K562 (cell line): ENCODE measurements around the gene BMAL1. TPM values are rescaled to one million over a fixed set of nuclear protein-coding genes. Genes with fewer than 3 reads are reported as not detected.

Experiments
- ATAC-seq: fragments of 200-7000 bp; cut with Tn5 transposase; 3 replicates; pipeline ENCODE4 v1.9.1; 2020; ENCODE audit warnings: moderate library complexity
- BruUV-seq: library from RNA; stranded (reverse); fragments of 400-500 nt; replicated peaks from 2 replicates; lab custom pipeline; 2021; lab: Mats Ljungman, UMichigan
- CTCF ChIA-PET: fragments of 300-600 bp; formaldehyde crosslinking; extraction: SDS; loops from one replicate; lab custom pipeline; 2021; ENCODE audit warnings: low intra/inter-chr PET ratio; lab: Yijun Ruan, JAX
- POLR2A ChIA-PET: fragments of 300-600, 350-650 bp; sonication (Branson Sonifier 250); formaldehyde crosslinking; extraction: SDS; loops from one replicate; lab custom pipeline; 2021; ENCODE audit warnings: antibody characterized with exemption, inconsistent platforms; lab: Yijun Ruan, JAX
- DNase-seq, 4 experiments: peaks; one replicate each; pipeline versions ENCODE4 v3.0.0 to v3.0.0-alpha.2; 2011 to 2018; ENCODE audit warnings: low spot score in 3 of 4, mixed read lengths in 3 of 4; ENCODE audit errors: extremely low read depth in 1 of 4
- FAIRE-seq: peaks from 2 replicates; lab custom pipeline; 2011; peaks lifted over from hg19 to GRCh38; lab: Jason Lieb, UNC
- H2AFZ ChIP-seq: 2 replicates; pipeline ENCODE4 v1.6.0; 2011; ENCODE audit warnings: low read depth, low read length, control low read depth, inconsistent platforms
- H3K27ac ChIP-seq: fragments of 200-600 bp; 3 replicates; pipeline ENCODE4 v1.8.0; 2011; ENCODE audit warnings: low read depth, mild to moderate bottlenecking, control low read depth, inconsistent platforms, low read length, moderate library complexity, mixed read lengths; ENCODE audit errors: extremely low read depth
- H3K27me3 ChIP-seq, 2 experiments: fragments of 300-600 bp in 1 of 2; 2 replicates in 1 of 2; 3 replicates in 1 of 2; pipeline versions ENCODE4 v1.6.0 to v1.8.0; 2011; ENCODE audit warnings: inconsistent platforms in 2 of 2, low read length in 2 of 2, mild to moderate bottlenecking in 1 of 2, mixed read lengths in 1 of 2, moderate library complexity in 1 of 2; ENCODE audit not compliant: control insufficient read depth in 2 of 2, insufficient read depth in 2 of 2
- H3K36me3 ChIP-seq: fragments of 300-600 bp; 3 replicates; pipeline ENCODE4 v1.8.0; 2011; ENCODE audit warnings: mild to moderate bottlenecking, low read length, inconsistent platforms; ENCODE audit not compliant: control insufficient read depth, insufficient read depth
- H3K4me1 ChIP-seq, 2 experiments: fragments of 200-600 bp in 1 of 2; replicated peaks in 1 of 2; 2 replicates in 1 of 2; 3 replicates in 1 of 2; pipeline versions ENCODE4 v1.5.1 to v1.8.0; 2011; ENCODE audit warnings: inconsistent platforms in 2 of 2, low read length in 2 of 2, mild to moderate bottlenecking in 1 of 2, mixed read lengths in 1 of 2, moderate library complexity in 1 of 2; ENCODE audit not compliant: control insufficient read depth in 2 of 2, insufficient read depth in 2 of 2
- H3K4me2 ChIP-seq: 2 replicates; pipeline ENCODE4 v1.6.1; 2011; ENCODE audit warnings: low read length, control low read depth, inconsistent platforms, mixed read lengths; ENCODE audit not compliant: insufficient read depth
- H3K4me3 ChIP-seq: fragments of 200-600 bp; sonication (generic), shearing (Covaris generic); 2 replicates; pipeline ENCODE4 v1.5.1; 2016; ENCODE audit warnings: control low read depth, inconsistent platforms
- H3K79me2 ChIP-seq: fragments of 200-600 bp; 3 replicates; pipeline ENCODE4 v1.8.0; 2011; ENCODE audit warnings: low read length, inconsistent platforms; ENCODE audit not compliant: control insufficient read depth, insufficient read depth
- H3K9ac ChIP-seq, 2 experiments: 2 replicates each; pipeline versions ENCODE4 v1.6.0 to v1.6.1; 2011; ENCODE audit warnings: low read depth in 2 of 2, low read length in 2 of 2, control low read depth in 1 of 2, inconsistent platforms in 1 of 2, mild to moderate bottlenecking in 1 of 2, mixed read lengths in 1 of 2; ENCODE audit not compliant: insufficient read depth in 1 of 2
- H3K9me1 ChIP-seq: one replicate; pipeline ENCODE4 v1.6.0; 2011; ENCODE audit warnings: inconsistent platforms, mild to moderate bottlenecking, low read length, moderate library complexity; ENCODE audit not compliant: control insufficient read depth, insufficient read depth
- H3K9me3 ChIP-seq: replicated peaks from 2 replicates; pipeline ENCODE4 v1.5.1; 2011; ENCODE audit warnings: low read depth, low read length, inconsistent platforms; ENCODE audit not compliant: control insufficient read depth, insufficient read depth
- H4K20me1 ChIP-seq: replicated peaks from 2 replicates; pipeline ENCODE4 v1.6.1; 2011; ENCODE audit warnings: low read length, inconsistent platforms, mixed read lengths; ENCODE audit not compliant: control insufficient read depth, insufficient read depth
- CBX5 ChIP-seq: IDR thresholded peaks from 2 replicates; pipeline ENCODE4 v1.6.1; 2014; ENCODE audit warnings: low read depth, borderline replicate concordance
- DMBX1 ChIP-seq: fragments of 250-450 bp; sonication (Bioruptor Pico); IDR thresholded peaks from 2 replicates; pipeline ENCODE4 v1.8.0; 2022; ENCODE audit warnings: inconsistent platforms, mild to moderate bottlenecking, moderate library complexity, borderline replicate concordance
- ELF4 ChIP-seq: fragments of 450-650 bp; formaldehyde crosslinking; IDR thresholded peaks from 2 replicates; pipeline ENCODE4 v1.4.0; 2022; ENCODE audit warnings: missing genetic modification characterization
- GTF2F1 ChIP-seq: IDR thresholded peaks from 2 replicates; pipeline ENCODE4 v1.6.1; 2011; ENCODE audit warnings: low read depth, low read length, improper control_type of control experiment
- JUN ChIP-seq, 2 experiments: sonication (generic) in 1 of 2; formaldehyde crosslinking in 1 of 2; IDR thresholded peaks; 2 replicates each; pipeline versions ENCODE4 v1.6.1 to v1.8.0; 2012 to 2022; ENCODE audit warnings: borderline replicate concordance in 2 of 2, mild to moderate bottlenecking in 2 of 2, improper control_type of control experiment in 1 of 2, low read depth in 1 of 2, low read length in 1 of 2, missing genetic modification reagents in 1 of 2
- LCOR ChIP-seq: sonication (generic); formaldehyde crosslinking; IDR thresholded peaks from 2 replicates; pipeline ENCODE4 v1.8.0; 2022; ENCODE audit warnings: mild to moderate bottlenecking, missing genetic modification reagents
- MAFK ChIP-seq: IDR thresholded peaks from 2 replicates; pipeline ENCODE4 v1.6.1; 2011; ENCODE audit warnings: low read length, improper control_type of control experiment
- NR3C1 ChIP-seq: sonication (generic); formaldehyde crosslinking; IDR thresholded peaks from 2 replicates; pipeline ENCODE4 v1.8.1; 2022; ENCODE audit warnings: missing genetic modification reagents
- SETDB1 ChIP-seq: IDR thresholded peaks from one replicate; pipeline ENCODE4 v1.6.1; 2012; ENCODE audit warnings: low read length, control low read depth, inconsistent platforms
- SIN3B ChIP-seq: fragments of 450-650 bp; IDR thresholded peaks from 2 replicates; pipeline ENCODE4 v1.6.1; 2017; ENCODE audit warnings: low read depth, mild to moderate bottlenecking, moderate library complexity
- SREBF2 ChIP-seq: sonication (generic); formaldehyde crosslinking; IDR thresholded peaks from 2 replicates; pipeline ENCODE4 v1.4.0; 2020; ENCODE audit warnings: mild to moderate bottlenecking, missing genetic modification reagents
- WGBS: fragments of 100-300 bp; shearing (Covaris generic); methylation state at CpG from one replicate; pipeline ENCODE4 v1.1.6; 2016; ENCODE audit warnings: low coverage, mixed read lengths; ENCODE audit not compliant: insufficient coverage; ENCODE audit errors: missing lambda C conversion rate; 5-methylcytosine and 5-hydroxymethylcytosine counted together
- in situ Hi-C: fragments of 300-500 bp; cut with MboI; formaldehyde crosslinking; loops from 4 replicates; pipeline ENCODE4 v1.15.0; 2018; ENCODE audit warnings: inconsistent platforms, mixed read lengths
- intact Hi-C: fragments of 100-400 bp; cut with micrococcal nuclease; formaldehyde crosslinking; loops from 2 replicates; pipeline ENCODE4 v1.14.2; 2022
- polyA plus RNA-seq, 8 experiments: library from polyadenylated mRNA; depleted of rRNA in 4 of 8; stranded (reverse) in 5 of 8; unstranded in 3 of 8; fragments of >200 nt; fragmentation: Nextera tagmentation in 2 of 8; fragmentation: Illumina TruSeq in 1 of 8; extraction: Ambion mirVana in 2 of 8; extraction: Trizol in 1 of 8; gene quantifications; 2 replicates each; pipeline versions ENCODE4 v1.2.1 to v1.2.3, GENCODE V29; 2011 to 2014; ENCODE audit warnings: inconsistent platforms in 1 of 8, missing spikeins in 1 of 8
- total RNA-seq, 7 experiments: library from RNA; depleted of rRNA in 6 of 7; stranded (reverse); fragments of >200 nt in 6 of 7; fragmentation: Illumina TruSeq in 2 of 7; extraction: Trizol in 2 of 7; gene quantifications; 2 replicates each; pipeline versions ENCODE4 v1.2.1 to v1.2.3, GENCODE V29; 2011 to 2021; ENCODE audit warnings: low replicate concordance in 1 of 7
- TF ChIP-seq, protein P1 (sequence below): fragments of 250-450 bp; sonication (Bioruptor Pico); IDR thresholded peaks from 2 replicates; pipeline ENCODE4 v1.5.0; 2021; ENCODE audit warnings: mild to moderate bottlenecking, moderate library complexity
- TF ChIP-seq, protein P2 (sequence below): fragments of 250-450 bp; sonication (Bioruptor Pico); IDR thresholded peaks from 2 replicates; pipeline ENCODE4 v1.5.0; 2021

BMAL1 gene
- total and polyA plus RNA-seq, 9 of the 15 experiments (the other 6 are each of a cell fraction or from before 2014, with no cell fraction given) = 0.14 to 2.4 (median 0.64) TPM

DNA sequence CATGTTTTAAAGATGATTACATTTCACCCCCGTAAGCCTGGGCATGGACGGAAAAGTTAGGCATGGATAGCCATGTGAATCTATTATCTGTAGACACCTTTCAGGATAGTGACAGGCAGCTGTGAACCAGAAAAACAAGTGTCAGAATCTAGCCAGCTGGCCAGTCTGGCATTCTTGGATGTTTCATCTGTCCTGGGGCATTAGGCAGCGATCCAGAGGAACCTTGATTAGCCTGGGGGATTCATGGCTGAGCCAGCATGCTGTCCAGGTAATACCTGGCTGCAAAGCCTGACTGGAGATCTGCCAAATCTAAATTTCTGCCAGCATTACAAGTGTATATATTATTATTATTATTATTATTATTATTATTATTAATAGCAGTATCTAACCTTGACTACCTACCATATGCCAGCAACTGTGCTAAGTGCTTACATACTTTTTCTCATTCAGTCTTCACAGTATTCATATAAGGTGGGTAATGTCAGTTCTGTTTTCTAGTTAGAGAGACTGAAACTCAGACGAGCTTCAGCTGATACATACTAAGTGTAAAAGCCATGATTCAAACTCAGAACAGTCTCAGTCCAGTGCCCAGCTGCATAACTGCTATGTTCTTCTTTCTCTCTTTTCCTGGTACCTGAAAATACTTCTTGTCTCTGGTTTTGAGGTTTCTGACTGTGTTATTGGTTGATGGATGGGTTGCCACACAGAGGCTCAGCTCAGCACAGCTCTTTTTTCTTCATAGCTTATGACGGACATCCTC is 12.8 kb downstream of the BMAL1 start:
- no peak overlapping the region for H3K27ac ChIP-seq
- WGBS = 13% methylated on average over 5 of the region's 5 CpGs
- H3K36me3 ChIP-seq = no peaks in the 10 kb centered on the region
- no peak overlapping the region for H3K9ac ChIP-seq
- no peaks in the 10 kb centered on the region for H3K9me3 ChIP-seq
- CTCF ChIA-PET = no interaction called here
- intact Hi-C loops (no loop called here), in situ Hi-C loops (no loop called here)
- FAIRE-seq = no peak
- H3K27me3 ChIP-seq = peaks cover 0 to 3% of the 10 kb centered on the region in 2 experiments; a peak in 2 of 5 replicates
- BruUV-seq = no TSS peak
- no peak for DNase-seq
- H3K79me2 ChIP-seq = no peaks in the 10 kb centered on the region
- POLR2A ChIA-PET = no interaction called here
- ATAC-seq = no peak
- no peaks in the 10 kb centered on the region for H3K4me1 ChIP-seq
- no peaks in the 10 kb centered on the region for H3K9me1 ChIP-seq
- H4K20me1 ChIP-seq = no peaks in the 10 kb centered on the region
- no peak overlapping the region for H3K4me2 ChIP-seq
- TF ChIP-seq SETDB1 (no peak), NR3C1 (no peak), SIN3B (no peak), LCOR (CRISPR knock-in tag) (no peak), JUN (IDR thresholded peaks at IDR 0.05; ENCODE audit: borderline replicate concordance, low read depth, low read length) (no peak), JUN (CRISPR knock-in tag; IDR thresholded peaks at IDR 0.05; ENCODE audit: borderline replicate concordance) (no peak), CBX5 (no peak), DMBX1 (no peak), MAFK (no peak), ELF4 (CRISPR knock-in tag) (no peak), GTF2F1 (no peak), SREBF2 (no peak)
- TF ChIP-seq, protein P1, sequence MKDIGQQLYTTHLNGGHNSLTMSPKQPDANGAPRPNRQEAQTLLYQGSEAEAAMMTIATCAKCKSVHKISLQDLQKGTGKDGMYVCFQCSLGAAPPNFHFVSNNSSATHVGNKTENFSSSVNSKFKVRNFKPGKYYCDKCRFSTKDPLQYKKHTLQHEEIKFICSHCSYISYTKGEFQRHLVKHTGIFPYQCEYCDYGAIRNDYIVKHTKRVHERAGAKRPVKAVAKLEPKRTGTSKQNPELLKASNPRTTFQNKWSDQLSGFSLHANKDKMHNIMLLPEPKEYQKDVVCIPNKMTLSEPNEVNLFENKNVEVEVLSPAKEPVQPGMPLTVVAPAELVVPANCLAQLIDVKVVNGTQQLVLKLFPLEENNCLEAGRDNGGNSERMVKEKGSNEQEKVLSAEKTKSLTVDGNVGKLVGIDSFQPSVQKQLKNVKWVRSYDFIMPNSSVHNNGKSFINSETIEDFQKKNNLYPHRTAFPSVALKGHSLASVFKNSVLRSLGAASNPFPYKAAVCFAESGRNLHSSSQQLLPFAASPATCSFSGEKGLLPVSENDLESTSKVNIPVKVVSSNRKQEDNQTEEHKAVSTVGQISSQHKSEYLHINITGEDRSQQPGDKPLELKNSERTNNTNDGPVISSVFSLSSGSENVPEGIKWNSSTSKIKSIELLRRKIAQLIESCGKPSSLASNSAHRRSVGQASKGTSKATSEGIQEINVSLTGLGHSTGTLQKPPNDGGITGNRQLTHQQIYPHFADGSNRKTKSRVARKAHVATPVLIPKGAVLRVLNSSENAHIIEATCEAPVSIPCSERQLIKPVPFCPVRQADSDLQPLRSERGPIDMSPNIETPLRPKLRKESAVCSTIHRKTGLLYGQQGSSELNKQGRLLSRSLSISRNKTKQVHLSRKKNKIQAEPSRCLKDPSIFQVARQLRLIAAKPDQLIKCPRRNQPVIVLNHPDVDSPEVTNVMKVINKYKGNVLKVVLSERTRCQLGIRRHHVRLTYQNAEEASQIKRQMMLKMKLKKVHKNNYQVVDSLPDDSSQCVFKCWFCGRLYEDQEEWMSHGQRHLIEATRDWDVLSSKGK (CRISPR knock-in tag) = no peak
- TF ChIP-seq, protein P2, sequence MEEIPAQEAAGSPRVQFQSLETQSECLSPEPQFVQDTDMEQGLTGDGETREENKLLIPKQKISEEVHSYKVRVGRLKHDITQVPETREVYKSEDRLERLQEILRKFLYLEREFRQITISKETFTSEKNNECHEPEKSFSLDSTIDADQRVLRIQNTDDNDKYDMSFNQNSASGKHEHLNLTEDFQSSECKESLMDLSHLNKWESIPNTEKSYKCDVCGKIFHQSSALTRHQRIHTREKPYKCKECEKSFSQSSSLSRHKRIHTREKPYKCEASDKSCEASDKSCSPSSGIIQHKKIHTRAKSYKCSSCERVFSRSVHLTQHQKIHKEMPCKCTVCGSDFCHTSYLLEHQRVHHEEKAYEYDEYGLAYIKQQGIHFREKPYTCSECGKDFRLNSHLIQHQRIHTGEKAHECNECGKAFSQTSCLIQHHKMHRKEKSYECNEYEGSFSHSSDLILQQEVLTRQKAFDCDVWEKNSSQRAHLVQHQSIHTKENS (CRISPR knock-in tag) = no peak
- no peak overlapping the region for H3K4me3 ChIP-seq
- no peak overlapping the region for H2AFZ ChIP-seq
